HG03469 (cell line): ENCODE data around the gene NRARP.

Experiments used
- ATAC-seq: cut with Tn5 transposase; IDR thresholded peaks from one replicate; pipeline ENCODE4 v1.9.1; 2021; ENCODE audit warnings: mild to moderate bottlenecking, moderate library complexity, moderate number of reproducible peaks; ENCODE audit not compliant: unreplicated experiment

The NRARP gene

DNA sequence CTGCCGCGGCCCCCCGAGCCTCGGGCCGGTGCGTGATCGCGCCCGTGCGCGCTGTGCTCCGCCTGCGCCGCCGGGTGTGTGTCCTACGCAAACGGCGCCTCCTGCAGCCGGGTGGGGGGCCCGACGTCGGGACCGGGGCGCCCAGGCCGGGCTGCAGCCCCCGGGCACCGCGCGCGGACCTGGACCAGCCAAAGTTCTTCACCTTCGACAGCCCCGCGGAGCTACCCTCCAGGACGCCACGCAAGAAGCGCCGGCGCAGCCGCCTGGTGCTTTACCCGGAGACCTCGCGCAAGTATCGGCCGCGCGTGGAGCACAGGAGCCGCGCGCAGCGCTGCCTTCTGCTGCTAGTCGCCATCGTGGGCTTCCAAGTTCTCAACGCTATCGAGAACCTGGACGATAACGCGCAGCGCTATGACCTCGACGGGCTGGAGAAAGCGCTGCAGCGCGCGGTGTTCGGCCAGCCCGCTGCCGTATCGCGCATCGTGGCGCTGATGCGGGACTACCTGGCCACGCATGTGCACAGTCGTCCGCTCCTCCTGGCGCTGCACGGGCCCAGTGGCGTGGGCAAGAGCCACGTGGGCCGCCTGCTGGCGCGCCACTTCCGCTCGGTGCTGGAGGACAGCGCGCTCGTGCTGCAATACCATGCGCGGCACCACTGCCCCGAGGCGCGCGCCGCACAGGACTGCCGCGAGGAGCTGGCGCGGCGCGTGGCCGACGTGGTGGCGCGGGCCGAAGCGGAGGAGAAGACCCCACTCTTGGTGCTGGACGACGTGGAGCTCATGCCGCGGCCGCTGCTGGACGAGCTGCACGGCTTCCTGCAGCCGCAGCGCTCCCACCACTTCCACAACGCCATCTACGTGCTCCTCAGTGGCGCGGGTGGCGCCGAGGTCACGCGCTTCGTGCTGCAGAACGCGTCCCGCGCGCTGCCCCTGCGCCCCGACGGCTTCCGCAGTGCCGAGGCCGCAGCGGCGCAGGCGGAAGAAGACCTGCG is 23.1 kb downstream of the NRARP start:
- ATAC-seq: no peak

DNA sequence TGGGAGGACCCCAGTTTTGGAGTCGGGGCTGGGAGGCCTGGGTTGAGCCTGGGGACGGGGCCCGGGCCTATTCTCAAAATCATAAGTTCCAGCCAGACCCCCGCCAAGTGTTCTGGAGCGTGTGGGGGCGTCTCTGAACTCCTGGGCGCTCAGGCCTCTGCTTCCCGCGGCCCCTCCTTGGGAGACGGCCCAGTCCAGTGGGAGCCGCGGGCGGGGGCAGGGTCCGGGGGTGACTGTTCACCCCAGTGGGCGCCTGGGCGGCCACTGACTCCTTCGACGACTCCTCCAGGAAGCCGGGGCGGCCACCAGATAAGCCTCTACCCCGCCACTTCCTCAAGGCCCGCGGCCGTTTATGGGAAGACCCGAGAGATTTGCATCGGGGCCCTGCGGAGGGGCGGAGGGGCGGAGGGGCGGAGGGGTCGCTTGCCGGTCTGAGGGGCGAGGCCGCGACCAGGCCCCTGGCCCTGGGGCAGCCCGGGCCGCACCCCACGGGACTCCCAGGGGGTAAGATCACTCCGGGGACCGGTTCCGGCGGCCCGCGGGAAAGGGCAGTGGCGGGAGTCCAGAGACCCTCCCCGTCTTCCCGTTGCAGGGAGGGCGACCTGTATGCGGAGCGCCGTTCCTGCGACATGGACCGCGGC is 23.9 kb downstream of the NRARP start:
- no peak for ATAC-seq

DNA sequence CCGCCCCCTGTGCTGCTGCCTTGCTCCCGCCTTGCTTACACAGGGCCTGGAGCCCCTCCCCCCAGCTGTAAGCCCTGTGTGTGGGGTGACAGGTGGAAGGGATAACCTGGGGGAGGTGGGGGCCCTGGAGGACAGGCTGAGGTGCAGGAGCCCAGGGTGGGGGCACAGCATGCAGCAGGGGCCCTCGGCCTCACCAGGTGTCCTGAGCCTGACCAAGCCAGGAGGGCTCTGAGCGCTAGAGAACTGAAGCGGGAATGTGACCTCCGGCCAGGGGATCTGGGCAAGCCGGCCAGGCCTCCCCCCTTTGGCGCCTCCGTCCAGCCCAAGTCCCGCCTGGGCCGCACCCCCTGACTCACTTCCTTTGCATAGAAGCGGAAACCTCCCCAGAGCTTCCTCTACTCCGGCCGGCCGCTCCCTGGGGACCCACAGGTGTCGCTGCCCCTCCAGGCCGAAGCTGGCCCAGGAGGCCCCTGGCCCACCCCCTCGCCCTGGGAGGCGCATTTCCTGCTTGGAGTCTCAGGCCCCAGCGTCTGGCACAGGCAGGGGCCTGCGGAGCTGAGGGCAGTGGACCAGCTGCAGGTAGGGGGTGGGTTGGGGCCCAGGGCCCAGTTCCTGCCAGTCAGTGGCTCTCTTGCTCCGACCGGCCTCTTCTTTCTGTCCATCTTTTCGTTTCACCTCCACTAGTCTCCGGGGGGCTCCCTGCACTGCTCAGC is 24.6 kb downstream of the NRARP start, which contains the start of gene TOR4A:
TSS of gene TOR4A (plus strand) at position 398 of the 713 bp plus-strand sequence. CDS start 964 bp downstream, outside the sequence.
- no peak for ATAC-seq

- no peak for ATAC-seq
Measured at GRCh38 chr9:137276473-137277328, 25.4 kb downstream of the NRARP start.

- no peak for ATAC-seq
Measured at GRCh38 chr9:137275588-137276472, 26.2 kb downstream of the NRARP start.

DNA sequence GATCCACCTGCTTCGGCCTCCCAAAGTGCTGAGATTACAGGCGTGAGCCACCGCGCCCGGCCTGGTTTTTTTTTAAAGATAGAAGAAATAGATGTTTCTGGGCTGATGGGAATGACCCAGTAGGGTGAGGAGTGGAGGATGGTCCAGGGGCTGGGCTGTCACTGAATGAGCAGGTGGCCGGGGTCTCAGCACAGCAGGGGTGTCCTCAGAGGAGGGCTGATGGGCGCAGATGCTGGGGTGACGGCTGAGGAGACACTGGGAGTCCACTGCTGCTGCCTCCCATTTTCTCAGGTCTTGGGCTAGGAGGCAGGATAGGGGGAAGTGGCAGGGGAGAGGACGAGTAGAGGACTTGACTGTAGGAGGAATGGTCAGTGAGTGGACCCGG is 26.9 kb downstream of the NRARP start:
- no peak for ATAC-seq

GRCh38 chr9:137273611-137274320 is 28.3 kb downstream of the NRARP start:
- ATAC-seq: no peak

GRCh38 chr9:137273095-137273490 is 29.0 kb downstream of the NRARP start:
- ATAC-seq: no peak

DNA sequence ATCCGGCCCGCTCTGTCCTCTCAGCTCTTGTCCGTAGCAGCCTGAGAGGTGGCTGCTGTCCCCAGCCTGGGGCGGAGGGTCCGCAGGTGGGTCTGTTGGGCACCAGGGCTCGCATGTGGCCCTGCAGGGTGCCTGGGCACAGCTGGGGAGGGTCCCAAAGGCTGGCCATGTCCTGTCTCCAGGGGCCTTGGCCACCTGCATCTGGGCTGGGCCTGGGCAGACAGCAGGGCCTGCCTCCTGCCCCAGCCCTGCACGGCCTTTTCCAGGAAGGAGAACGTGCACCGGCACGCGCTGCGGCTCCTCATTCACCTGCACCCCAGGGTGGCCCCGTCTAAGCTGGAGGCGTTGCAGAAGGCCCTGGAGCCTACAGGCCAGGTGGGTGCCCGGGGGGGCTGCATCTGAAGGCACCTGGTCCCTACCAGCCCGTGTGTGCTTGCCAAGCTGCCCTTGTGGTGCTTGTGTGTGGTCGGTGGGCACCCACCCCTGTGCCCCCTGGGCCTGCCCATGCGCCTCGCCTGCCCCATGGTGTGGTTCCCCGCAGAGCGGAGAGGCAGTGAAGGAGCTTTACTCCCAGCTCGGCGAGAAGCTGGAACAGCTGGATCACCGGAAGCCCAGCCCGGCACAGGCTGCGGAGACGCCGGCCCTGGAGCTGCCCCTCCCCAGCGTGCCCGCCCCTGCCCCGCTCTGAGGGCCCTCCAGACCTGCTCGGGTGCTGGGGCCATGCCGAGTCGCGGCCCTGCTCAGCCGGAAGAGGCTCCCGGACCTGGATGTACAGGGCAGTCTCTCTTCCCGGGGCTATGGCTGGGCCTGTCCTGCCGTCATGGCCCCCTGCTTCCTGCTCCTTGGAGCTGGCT is 29.6 kb downstream of the NRARP start:
- ATAC-seq: no peak

GRCh38 chr9:137271696-137272076 is 30.4 kb downstream of the NRARP start:
- no peak for ATAC-seq

DNA sequence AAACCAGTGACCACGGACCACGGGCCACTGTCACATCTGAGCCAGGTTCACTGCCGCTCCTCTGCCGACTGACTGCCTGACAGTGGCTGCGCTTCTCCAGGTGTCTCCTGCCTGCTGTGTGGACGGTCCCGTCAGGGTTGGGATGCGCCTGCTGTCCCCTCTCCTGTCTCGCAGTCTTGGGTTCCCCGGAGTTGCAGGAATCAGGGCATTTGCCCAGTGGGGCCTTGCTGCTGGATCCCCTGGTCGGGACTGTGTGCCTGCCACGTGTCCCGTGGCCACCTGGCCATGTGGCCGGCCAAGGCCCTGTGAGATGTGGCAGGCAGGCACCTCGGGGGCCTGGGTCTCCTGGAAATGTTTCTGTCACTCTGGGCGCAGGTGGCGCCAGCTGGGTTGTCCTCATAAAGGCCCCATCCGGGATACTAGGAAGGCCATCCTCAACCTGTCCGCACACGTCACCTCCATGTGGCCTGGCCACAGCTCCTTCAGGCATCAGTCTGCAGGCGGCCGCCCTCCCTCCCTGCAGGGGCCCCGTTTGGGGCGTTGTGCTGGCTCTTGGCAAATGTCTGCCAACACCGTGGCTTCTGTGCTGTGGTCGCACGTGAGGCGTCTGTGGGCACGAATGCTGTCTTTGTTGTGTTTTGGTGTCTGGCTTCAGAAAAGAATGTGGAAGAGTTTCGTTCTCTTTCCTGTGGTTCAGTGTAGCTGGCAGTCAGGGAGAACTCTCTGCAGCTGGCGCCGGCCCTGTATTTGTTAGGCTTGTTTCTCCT is 31.0 kb downstream of the NRARP start:
- no peak for ATAC-seq

GRCh38 chr9:137269231-137269772 is 32.8 kb downstream of the NRARP start:
- no peak for ATAC-seq

DNA sequence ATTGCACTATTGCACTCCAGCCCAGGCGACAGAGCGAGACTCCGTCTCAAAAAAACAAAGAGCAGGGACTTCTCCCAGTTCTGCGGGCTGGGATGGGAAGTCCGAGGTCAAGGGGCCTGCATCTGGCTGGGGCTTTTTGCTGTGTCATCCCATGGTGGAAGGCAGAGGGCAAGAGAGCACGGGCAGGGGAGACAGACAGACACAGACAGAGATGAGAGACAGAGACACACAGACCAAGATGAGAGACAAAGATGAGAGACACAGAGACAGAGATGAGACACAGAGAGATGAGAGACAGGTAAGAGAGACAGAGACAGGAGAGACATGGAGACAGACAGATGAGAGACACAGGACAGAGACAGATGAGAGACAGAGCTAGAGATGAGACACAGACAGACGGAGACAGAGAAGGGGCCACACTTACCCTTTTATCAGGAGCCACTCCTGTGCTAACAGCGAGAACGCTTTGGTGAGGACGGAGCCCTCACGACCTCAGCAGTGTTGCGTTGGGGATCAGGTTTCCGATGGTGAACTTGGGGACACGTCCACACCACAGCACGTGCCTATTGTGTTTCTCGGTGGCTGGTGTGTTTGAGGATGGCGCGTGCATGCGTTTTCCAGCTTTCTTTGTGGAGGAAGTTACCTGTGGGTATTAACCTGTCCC is 33.4 kb downstream of the NRARP start:
- no peak for ATAC-seq

DNA sequence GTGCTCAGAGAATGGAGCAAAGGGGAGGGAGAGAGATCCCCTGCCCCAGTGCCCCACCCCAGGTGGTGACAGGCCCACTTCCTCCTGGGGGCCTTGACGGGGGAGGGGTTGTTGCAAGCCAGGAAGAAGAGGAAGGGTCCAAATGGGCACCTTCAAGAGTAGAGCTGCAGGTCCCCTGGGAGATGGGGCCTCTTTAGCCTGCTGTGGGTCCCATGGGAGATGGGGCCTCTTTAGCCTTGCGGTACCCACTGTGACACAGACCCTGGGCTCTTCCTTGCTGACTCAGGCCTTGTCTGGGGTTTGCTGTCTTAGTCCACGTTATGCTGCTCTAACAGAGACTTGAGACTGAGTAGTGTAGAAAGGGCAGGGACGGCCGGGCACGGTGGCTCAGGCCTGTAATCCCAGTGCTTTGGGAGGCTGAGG is 34.1 kb downstream of the NRARP start:
- no peak for ATAC-seq

DNA sequence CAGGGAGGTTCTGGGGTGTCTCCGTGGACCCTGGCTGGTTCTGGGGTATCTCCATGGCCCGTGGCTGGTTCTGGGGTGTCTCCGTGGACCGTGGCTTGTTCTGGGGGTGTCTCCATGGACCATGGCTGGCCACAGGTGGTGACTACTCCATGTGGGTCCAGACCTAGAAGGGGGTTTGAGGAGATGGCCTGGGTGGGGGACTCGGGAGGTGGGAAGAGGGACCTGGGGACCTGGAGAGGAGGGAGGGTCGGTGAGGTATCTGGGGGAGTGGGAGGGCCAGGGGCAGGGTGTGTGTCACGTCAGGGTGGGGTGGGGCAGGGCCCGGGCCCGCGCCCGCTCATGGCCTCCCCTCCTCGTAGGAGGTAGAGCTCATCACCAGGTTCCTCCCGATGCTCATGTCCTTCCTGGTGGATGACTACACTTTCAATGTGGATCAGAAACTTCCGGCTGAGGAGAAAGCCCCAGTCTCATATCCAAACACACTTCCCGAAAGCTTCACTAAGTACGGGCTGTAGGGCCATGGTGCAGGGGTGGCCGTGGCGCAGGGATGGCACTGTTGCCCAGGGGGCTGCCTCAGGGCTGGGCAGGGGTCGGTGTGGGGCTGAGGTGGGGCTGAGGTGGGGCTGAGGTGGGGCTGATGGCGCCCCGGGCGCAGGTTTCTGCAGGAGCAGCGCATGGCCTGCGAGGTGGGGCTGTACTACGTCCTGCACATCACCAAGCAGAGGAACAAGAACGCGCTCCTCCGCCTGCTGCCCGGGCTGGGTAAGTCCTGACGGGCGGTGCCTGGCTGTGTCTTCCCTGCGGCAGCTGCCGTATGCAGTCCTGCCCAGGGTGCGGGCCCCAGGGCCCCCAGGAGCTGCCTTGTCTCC is 35.3 kb downstream of the NRARP start:
- ATAC-seq: no peak
